ENCODE measurements around the gene SUSD1.
"Not testable (repeated sequence)": the region's sequence is repeated elsewhere in the genome, so short reads cannot be mapped to it uniquely, and the experiment has no call there.

The SUSD1 gene

GRCh38 chr9:112133806-112134205 lies 41.3 kb downstream of the SUSD1 start:
- peak overlapping the region in 1 of 21 experiments; percentile 34 for H3K27ac ChIP-seq
- H3K4me3 ChIP-seq = not testable (repeated sequence)

- Histone ChIP-seq H3K27ac (no peak overlapping the region), H3K4me3 (no peak overlapping the region)
Measured at GRCh38 chr9:112132356-112132755, 42.7 kb downstream of the SUSD1 start.

- Histone ChIP-seq H3K4me3 (no peak overlapping the region), H3K27ac (no peak overlapping the region)
Measured at GRCh38 chr9:112130997-112131396, 44.1 kb downstream of the SUSD1 start.

GRCh38 chr9:112130347-112130746 lies 44.8 kb downstream of the SUSD1 start:
- H3K4me3 ChIP-seq = no peak overlapping the region
- no peak overlapping the region for H3K27ac ChIP-seq

GRCh38 chr9:112129246-112129645 lies 45.9 kb downstream of the SUSD1 start:
- no peak overlapping the region for H3K27ac ChIP-seq
- H3K4me3 ChIP-seq = no peak overlapping the region

- H3K4me3 ChIP-seq = not testable (repeated sequence)
Measured at GRCh38 chr9:112128399-112128798, 46.7 kb downstream of the SUSD1 start.

GRCh38 chr9:112127281-112127680 lies 47.8 kb downstream of the SUSD1 start:
- Histone ChIP-seq H3K27ac (no peak overlapping the region), H3K4me3 (no peak overlapping the region)

More at GRCh38 chr9:112128399-112128798, 46.7 kb downstream of the SUSD1 start:
- not testable (repeated sequence) for H3K27ac ChIP-seq

- Histone ChIP-seq H3K4me3 (no peak overlapping the region), H3K27ac (no peak overlapping the region)
Measured at GRCh38 chr9:112125951-112126388, 49.1 kb downstream of the SUSD1 start.

GRCh38 chr9:112124156-112124555 lies 50.9 kb downstream of the SUSD1 start:
- H3K27ac ChIP-seq = no peak overlapping the region
- H3K4me3 ChIP-seq = no peak overlapping the region

GRCh38 chr9:112121633-112122032 lies 53.5 kb downstream of the SUSD1 start:
- Histone ChIP-seq H3K4me3 (no peak overlapping the region), H3K27ac (no peak overlapping the region)

- Histone ChIP-seq H3K4me3 (no peak overlapping the region), H3K27ac (peak overlapping the region in 14 of 21 experiments; percentile 40 to 82 (median 61))
Measured at GRCh38 chr9:112120439-112120925, 54.6 kb downstream of the SUSD1 start.

GRCh38 chr9:112120030-112120341 lies 55.1 kb downstream of the SUSD1 start:
- no peak overlapping the region for H3K4me3 ChIP-seq
- peak overlapping the region in 16 of 21 experiments; percentile 40 to 82 (median 60) for H3K27ac ChIP-seq

GRCh38 chr9:112119225-112120029 lies 55.7 kb downstream of the SUSD1 start:
- H3K4me3 ChIP-seq = no peak overlapping the region
- peak overlapping the region in 15 of 21 experiments; percentile 40 to 82 (median 64) for H3K27ac ChIP-seq

GRCh38 chr9:112118009-112118408 lies 57.1 kb downstream of the SUSD1 start:
- H3K27ac ChIP-seq = no peak overlapping the region
- H3K4me3 ChIP-seq = no peak overlapping the region

- H3K27ac ChIP-seq = no peak overlapping the region
- no peak overlapping the region for H3K4me3 ChIP-seq
Measured at GRCh38 chr9:112115970-112116753, 58.9 kb downstream of the SUSD1 start.

GRCh38 chr9:112115109-112115508 lies 60.0 kb downstream of the SUSD1 start:
- H3K4me3 ChIP-seq = no peak overlapping the region
- H3K27ac ChIP-seq = no peak overlapping the region

GRCh38 chr9:112112941-112113681 lies 62.0 kb downstream of the SUSD1 start:
- no peak overlapping the region for H3K4me3 ChIP-seq
- peak overlapping the region in 8 of 21 experiments; percentile 1 to 54 (median 40) for H3K27ac ChIP-seq

- Histone ChIP-seq H3K27ac (peak overlapping the region in 7 of 21 experiments; percentile 1 to 54 (median 40)), H3K4me3 (no peak overlapping the region)
Measured at GRCh38 chr9:112112519-112112918, 62.6 kb downstream of the SUSD1 start.

- Histone ChIP-seq H3K27ac (no peak overlapping the region), H3K4me3 (no peak overlapping the region)
Measured at GRCh38 chr9:112111461-112111860, 63.6 kb downstream of the SUSD1 start.

GRCh38 chr9:112110777-112111113 lies 64.4 kb downstream of the SUSD1 start:
- Histone ChIP-seq H3K27ac (no peak overlapping the region), H3K4me3 (no peak overlapping the region)
